ENCODE results near the gene CAPN1. TPM values are rescaled to one million over a fixed set of nuclear protein-coding genes. Genes with fewer than 3 reads are reported as not detected.

Gene CAPN1
- total RNA-seq, 1 donor from 2014 or later, result 74.6 TPM

DNA sequence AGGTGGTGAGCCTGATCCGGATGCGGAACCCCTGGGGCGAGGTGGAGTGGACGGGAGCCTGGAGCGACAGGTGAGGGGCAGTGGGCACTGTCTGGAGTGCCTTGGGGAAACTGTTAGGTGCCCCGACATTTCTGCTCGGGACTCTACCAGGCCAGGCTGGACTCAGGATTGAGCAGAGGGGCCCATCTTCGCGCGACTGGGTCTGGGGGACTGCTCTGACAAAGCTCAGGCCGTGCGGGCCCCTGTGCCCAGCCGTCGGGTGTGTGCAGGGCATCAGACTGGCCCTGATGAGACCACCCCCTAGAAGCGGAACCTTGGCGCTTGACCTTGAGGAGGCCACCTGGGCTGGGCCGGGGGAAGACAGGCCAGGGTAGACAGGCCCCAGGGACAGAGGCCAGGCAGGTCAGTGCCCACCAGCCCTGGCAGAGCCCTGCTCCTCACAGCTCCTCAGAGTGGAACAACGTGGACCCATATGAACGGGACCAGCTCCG is 6.3 kb downstream of the CAPN1 start:
- H3K27ac ChIP-seq (replicated peaks), result no peak overlapping the region
- H3K9me3 ChIP-seq (replicated peaks), result no peaks in the 10 kb centered on the region
- intact Hi-C loops (cut with micrococcal nuclease), result no loop called here
- no peak overlapping the region for H3K4me3 ChIP-seq
- H3K4me1 ChIP-seq, result peaks cover 5% of the 10 kb centered on the region
- no peaks in the 10 kb centered on the region for H3K27me3 ChIP-seq (ENCODE audit: low read depth)
- H3K36me3 ChIP-seq, result peaks cover 73% of the 10 kb centered on the region
- no peak for TF ChIP-seq CTCF (IDR thresholded peaks at IDR 0.05; ENCODE audit: borderline replicate concordance)
- DNase-seq, result no peak

- intact Hi-C loops (cut with micrococcal nuclease), result no loop called here
- Histone ChIP-seq H3K27me3 (ENCODE audit: low read depth) (no peaks in the 10 kb centered on the region), H3K4me3 (no peak overlapping the region), H3K36me3 (peaks cover 77% of the 10 kb centered on the region), H3K4me1 (peaks cover under 1% of the 10 kb centered on the region), H3K9me3 (replicated peaks) (no peaks in the 10 kb centered on the region), H3K27ac (replicated peaks) (no peak overlapping the region)
- no peak for DNase-seq
- no peak for TF ChIP-seq CTCF (IDR thresholded peaks at IDR 0.05; ENCODE audit: borderline replicate concordance)
Observed at GRCh38 chr11:65188486-65188885, 6.8 kb downstream of the CAPN1 start.

GRCh38 chr11:65189191-65189590 is 7.5 kb downstream of the CAPN1 start:
- no peak for DNase-seq
- H3K9me3 ChIP-seq (replicated peaks), result no peaks in the 10 kb centered on the region
- intact Hi-C loops (cut with micrococcal nuclease), result no loop called here
- no peaks in the 10 kb centered on the region for H3K27me3 ChIP-seq (ENCODE audit: low read depth)
- no peak for TF ChIP-seq CTCF (IDR thresholded peaks at IDR 0.05; ENCODE audit: borderline replicate concordance)
- H3K4me1 ChIP-seq, result no peaks in the 10 kb centered on the region
- H3K27ac ChIP-seq (replicated peaks), result no peak overlapping the region
- no peak overlapping the region for H3K4me3 ChIP-seq
- peaks cover 83% of the 10 kb centered on the region for H3K36me3 ChIP-seq

GRCh38 chr11:65194564-65194963 is 12.8 kb downstream of the CAPN1 start:
- peaks cover 83% of the 10 kb centered on the region for H3K36me3 ChIP-seq
- H3K9me3 ChIP-seq (replicated peaks), result no peaks in the 10 kb centered on the region
- no peak for TF ChIP-seq CTCF (IDR thresholded peaks at IDR 0.05; ENCODE audit: borderline replicate concordance)
- no peak overlapping the region for H3K27ac ChIP-seq (replicated peaks)
- no peaks in the 10 kb centered on the region for H3K4me1 ChIP-seq
- intact Hi-C loops (cut with micrococcal nuclease), result no loop called here
- DNase-seq, result no peak
- H3K4me3 ChIP-seq, result no peak overlapping the region
- H3K27me3 ChIP-seq (ENCODE audit: low read depth), result no peaks in the 10 kb centered on the region

- Histone ChIP-seq H3K4me1 (no peaks in the 10 kb centered on the region), H3K4me3 (no peak overlapping the region), H3K27me3 (ENCODE audit: low read depth) (no peaks in the 10 kb centered on the region), H3K27ac (replicated peaks) (no peak overlapping the region), H3K36me3 (peaks cover 69% of the 10 kb centered on the region), H3K9me3 (replicated peaks) (no peaks in the 10 kb centered on the region)
- intact Hi-C loops (cut with micrococcal nuclease), result no loop called here
- TF ChIP-seq CTCF (IDR thresholded peaks at IDR 0.05; ENCODE audit: borderline replicate concordance), result no peak
- no peak for DNase-seq
Observed at GRCh38 chr11:65204143-65204542, 22.4 kb downstream of the CAPN1 start.

All from left ventricle myocardium inferior (tissue), 1 donor.